ENCODE results near the gene OTUD3. TPM values are rescaled to one million over a fixed set of nuclear protein-coding genes. Genes with fewer than 3 reads are reported as not detected.

The OTUD3 gene
- total and polyA plus RNA-seq, 7 experiments from 2014 or later = 0.97 to 23.6 (median 16.0) TPM

DNA sequence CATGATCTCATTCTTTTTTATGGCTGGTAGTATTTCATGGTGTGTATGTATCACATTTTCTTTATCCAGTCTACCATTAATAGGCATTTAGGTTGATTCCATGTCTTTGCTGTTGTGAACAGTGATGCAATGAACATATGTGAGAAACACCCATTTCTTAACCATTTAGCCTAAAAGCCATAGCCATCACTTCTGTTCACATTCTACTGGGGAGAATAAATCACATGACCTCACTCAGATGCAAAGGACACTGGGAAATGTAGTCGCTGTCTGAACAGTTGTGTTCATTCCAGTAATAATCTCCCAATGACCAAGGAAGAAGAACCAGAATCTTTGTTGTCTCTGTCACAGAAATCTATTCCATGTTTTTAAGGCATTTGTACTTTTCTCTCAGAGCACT is 56.3 kb downstream of the OTUD3 start:
- no peak overlapping the region for H3K4me3 Mint-ChIP-seq
- peaks cover 0 to 3% (median 0%) of the 10 kb centered on the region in 11 donors for H3K9me3 Mint-ChIP-seq
- Histone ChIP-seq H3K27ac (ENCODE audit: low read depth, low read length) (no peak overlapping the region), H3K27me3 (ENCODE audit: control insufficient read depth in 2 of 2, insufficient read depth in 2 of 2, low read length in 2 of 2) (no peaks in the 10 kb centered on the region), H3K9me3 (ENCODE audit: control insufficient read depth in 2 of 3, low read length in 3 of 3) (peaks cover 0 to 3% (median 0%) of the 10 kb centered on the region in 3 experiments), H3K4me3 (ENCODE audit: low read length) (no peak overlapping the region), H3K36me3 (ENCODE audit: control insufficient read depth in 2 of 3, insufficient read depth in 3 of 3, low read length in 3 of 3) (no peaks in the 10 kb centered on the region), H3K4me1 (ENCODE audit: control insufficient read depth in 2 of 2, insufficient read depth in 2 of 2, low read length in 2 of 2) (no peaks in the 10 kb centered on the region)
- intact Hi-C loops (cut with micrococcal nuclease) = no loop called here
- H3K27ac Mint-ChIP-seq = no peak overlapping the region
- H3K27me3 Mint-ChIP-seq = peaks cover 0 to 4% (median 0%) of the 10 kb centered on the region in 5 donors
- CTCF ChIA-PET = no interaction called here
- POLR2A ChIA-PET = no interaction called here
- DNase-seq = no peak
- no peak for ATAC-seq
- peaks cover 0 to 1% (median 0%) of the 10 kb centered on the region in 7 donors for H3K4me1 Mint-ChIP-seq
- no peaks in the 10 kb centered on the region for H3K36me3 Mint-ChIP-seq

DNA sequence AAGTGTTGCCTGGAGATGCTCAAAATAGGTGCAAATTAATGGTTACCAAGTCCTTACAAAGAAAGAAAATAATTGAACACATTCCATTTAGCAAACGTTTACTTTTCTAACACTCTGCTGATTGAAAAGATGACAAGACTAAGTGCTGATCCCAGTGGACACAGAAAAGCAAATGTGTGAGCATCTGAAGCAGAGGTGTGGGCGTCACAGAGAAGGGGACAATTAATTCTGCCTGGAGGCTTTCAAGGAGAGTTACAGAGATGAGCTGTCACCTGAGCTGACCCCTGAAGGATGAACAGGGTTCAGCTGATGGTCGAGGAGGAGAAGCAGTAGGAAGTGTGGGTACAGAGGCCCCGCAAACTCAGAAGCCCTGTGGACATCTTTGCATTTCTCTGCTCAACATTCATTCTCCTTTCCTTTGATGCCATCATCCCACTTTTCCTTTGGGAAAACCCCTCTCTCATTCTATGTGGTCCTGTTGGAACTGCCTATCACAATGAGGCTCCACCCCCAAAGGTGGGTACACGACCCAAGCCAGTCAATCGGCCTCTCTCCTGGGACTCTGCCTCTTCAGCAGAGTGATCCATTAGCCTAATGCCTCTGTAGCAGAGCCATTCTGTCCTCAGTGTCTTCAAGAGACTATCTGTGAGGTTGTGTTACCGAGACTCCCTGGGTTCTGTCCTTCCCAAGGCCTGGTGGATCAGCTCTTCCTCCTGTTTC is 58.5 kb downstream of the OTUD3 start:
- intact Hi-C loops (cut with micrococcal nuclease) = no loop called here
- H3K27ac ChIP-seq (ENCODE audit: low read depth, low read length) = no peak overlapping the region
- Mint-ChIP-seq H3K4me3 (no peak overlapping the region), H3K36me3 (no peaks in the 10 kb centered on the region), H3K27ac (no peak overlapping the region), H3K9me3 (peaks cover 0 to 2% (median 0%) of the 10 kb centered on the region in 11 donors), H3K4me1 (peaks cover 0 to 1% (median 0%) of the 10 kb centered on the region in 7 donors), H3K27me3 (peaks cover 0 to 7% (median 0%) of the 10 kb centered on the region in 5 donors)
- POLR2A ChIA-PET = no interaction called here
- ATAC-seq (no peak), DNase-seq (no peak)
- H3K36me3 ChIP-seq (ENCODE audit: control insufficient read depth in 2 of 3, insufficient read depth in 3 of 3, low read length in 3 of 3) = no peaks in the 10 kb centered on the region
- H3K4me1 ChIP-seq (ENCODE audit: control insufficient read depth in 2 of 2, insufficient read depth in 2 of 2, low read length in 2 of 2) = no peaks in the 10 kb centered on the region
- CTCF ChIA-PET = no interaction called here
- no peak overlapping the region for H3K4me3 ChIP-seq (ENCODE audit: low read length)
- no peaks in the 10 kb centered on the region for H3K9me3 ChIP-seq (ENCODE audit: control insufficient read depth in 2 of 3, low read length in 3 of 3)
- H3K27me3 ChIP-seq (ENCODE audit: control insufficient read depth in 2 of 2, insufficient read depth in 2 of 2, low read length in 2 of 2) = no peaks in the 10 kb centered on the region

DNA sequence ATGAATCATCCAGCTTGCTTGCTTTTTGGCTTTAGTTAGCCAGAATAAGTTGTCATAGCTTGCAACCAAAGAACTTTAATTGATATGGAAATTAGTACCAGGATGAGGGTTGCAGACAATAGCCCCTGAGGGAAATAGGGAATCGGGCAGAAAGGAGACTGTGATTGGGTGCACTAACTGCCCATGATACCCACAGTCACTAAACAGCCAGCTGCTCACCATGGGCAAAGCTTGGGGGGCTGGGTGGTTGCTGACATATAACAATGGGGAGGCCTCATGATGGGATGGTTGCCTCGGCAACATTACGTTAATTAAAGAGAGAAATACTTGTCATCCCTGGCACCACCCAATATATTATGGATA is 59.0 kb downstream of the OTUD3 start:
- Mint-ChIP-seq H3K27ac (no peak overlapping the region), H3K36me3 (no peaks in the 10 kb centered on the region), H3K4me3 (no peak overlapping the region), H3K4me1 (peaks cover 0 to 1% (median 0%) of the 10 kb centered on the region in 7 donors), H3K9me3 (peaks cover 0 to 2% (median 0%) of the 10 kb centered on the region in 11 donors), H3K27me3 (peaks cover 0 to 7% (median 0%) of the 10 kb centered on the region in 5 donors)
- intact Hi-C loops (cut with micrococcal nuclease) = no loop called here
- DNase-seq (no peak), ATAC-seq (no peak)
- Histone ChIP-seq H3K4me1 (ENCODE audit: control insufficient read depth in 2 of 2, insufficient read depth in 2 of 2, low read length in 2 of 2) (no peaks in the 10 kb centered on the region), H3K27me3 (ENCODE audit: control insufficient read depth in 2 of 2, insufficient read depth in 2 of 2, low read length in 2 of 2) (no peaks in the 10 kb centered on the region), H3K27ac (ENCODE audit: low read depth, low read length) (no peak overlapping the region), H3K4me3 (ENCODE audit: low read length) (no peak overlapping the region), H3K36me3 (ENCODE audit: control insufficient read depth in 2 of 3, insufficient read depth in 3 of 3, low read length in 3 of 3) (no peaks in the 10 kb centered on the region), H3K9me3 (ENCODE audit: control insufficient read depth in 2 of 3, low read length in 3 of 3) (no peaks in the 10 kb centered on the region)
- POLR2A ChIA-PET = no interaction called here
- CTCF ChIA-PET = interaction anchor here (0.6 kb wide), 1 partner anchor 40 kb away, joined by 3 read pairs; no protein-coding TSS in a partner anchor

DNA sequence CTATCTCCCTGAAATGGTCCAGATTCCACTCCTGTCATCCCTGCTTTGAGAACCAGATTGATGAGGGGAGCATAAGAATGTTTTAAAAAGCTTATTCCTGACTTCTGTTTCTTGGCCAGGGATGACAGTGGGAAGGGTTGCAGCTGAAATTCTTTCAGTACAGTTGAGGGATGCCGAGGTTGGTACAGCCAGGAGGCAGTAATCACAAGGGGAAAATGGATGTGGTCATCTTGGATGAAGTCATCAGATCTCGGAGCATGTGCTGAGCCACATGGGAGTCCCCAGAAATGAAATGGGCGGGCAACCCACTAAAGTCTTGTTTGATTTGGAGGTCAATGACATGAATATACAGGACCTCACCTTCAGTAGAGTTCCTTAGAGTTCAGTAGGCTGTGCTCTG is 59.9 kb downstream of the OTUD3 start:
- no peaks in the 10 kb centered on the region for H3K36me3 ChIP-seq (ENCODE audit: control insufficient read depth in 2 of 3, insufficient read depth in 3 of 3, low read length in 3 of 3)
- Mint-ChIP-seq H3K27ac (no peak overlapping the region), H3K4me1 (peaks cover 0 to 1% (median 0%) of the 10 kb centered on the region in 7 donors), H3K4me3 (no peak overlapping the region), H3K9me3 (peaks cover 0 to 2% (median 0%) of the 10 kb centered on the region in 11 donors), H3K36me3 (no peaks in the 10 kb centered on the region), H3K27me3 (peaks cover 0 to 14% (median 0%) of the 10 kb centered on the region in 5 donors)
- DNase-seq (no peak), ATAC-seq (no peak)
- H3K4me3 ChIP-seq (ENCODE audit: low read length) = no peak overlapping the region
- intact Hi-C loops (cut with micrococcal nuclease) = no loop called here
- H3K9me3 ChIP-seq (ENCODE audit: control insufficient read depth in 2 of 3, low read length in 3 of 3) = no peaks in the 10 kb centered on the region
- no peak overlapping the region for H3K27ac ChIP-seq (ENCODE audit: low read depth, low read length)
- POLR2A ChIA-PET = no interaction called here
- CTCF ChIA-PET = no interaction called here
- no peaks in the 10 kb centered on the region for H3K4me1 ChIP-seq (ENCODE audit: control insufficient read depth in 2 of 2, insufficient read depth in 2 of 2, low read length in 2 of 2)
- H3K27me3 ChIP-seq (ENCODE audit: control insufficient read depth in 2 of 2, insufficient read depth in 2 of 2, low read length in 2 of 2) = no peaks in the 10 kb centered on the region

DNA sequence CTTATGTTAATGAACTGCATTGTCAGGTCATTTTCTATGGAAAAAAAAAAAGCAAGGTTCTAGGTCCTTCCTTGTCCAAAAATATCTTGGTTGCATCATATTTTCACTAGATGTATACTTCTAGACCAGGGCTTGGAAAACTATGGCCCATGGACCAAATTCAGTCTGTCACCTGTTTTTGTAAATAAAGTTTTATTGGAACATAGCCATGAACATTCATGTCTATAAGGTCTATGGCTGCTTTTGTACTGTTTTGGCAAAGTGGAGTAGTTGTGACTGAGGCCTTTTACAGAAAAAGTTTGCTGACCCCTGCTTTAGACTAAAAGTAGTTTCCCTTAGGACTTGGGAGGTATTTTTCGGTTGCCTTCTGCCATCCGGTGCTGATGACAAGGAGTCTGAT is 60.5 kb downstream of the OTUD3 start:
- Histone ChIP-seq H3K27ac (ENCODE audit: low read depth, low read length) (no peak overlapping the region), H3K9me3 (ENCODE audit: control insufficient read depth in 2 of 3, low read length in 3 of 3) (no peaks in the 10 kb centered on the region), H3K27me3 (ENCODE audit: control insufficient read depth in 2 of 2, insufficient read depth in 2 of 2, low read length in 2 of 2) (no peaks in the 10 kb centered on the region), H3K4me1 (ENCODE audit: control insufficient read depth in 2 of 2, insufficient read depth in 2 of 2, low read length in 2 of 2) (no peaks in the 10 kb centered on the region), H3K4me3 (ENCODE audit: low read length) (no peak overlapping the region), H3K36me3 (ENCODE audit: control insufficient read depth in 2 of 3, insufficient read depth in 3 of 3, low read length in 3 of 3) (no peaks in the 10 kb centered on the region)
- no peak for ATAC-seq
- intact Hi-C loops (cut with micrococcal nuclease) = no loop called here
- H3K36me3 Mint-ChIP-seq = no peaks in the 10 kb centered on the region
- ChIA-PET POLR2A (no interaction called here), CTCF (no interaction called here)
- H3K27me3 Mint-ChIP-seq = peaks cover 0 to 14% (median 0%) of the 10 kb centered on the region in 5 donors
- H3K27ac Mint-ChIP-seq = peak overlapping the region in 1 of 9 donors; percentile 11
- peaks cover 0 to 1% (median 0%) of the 10 kb centered on the region in 7 donors for H3K4me1 Mint-ChIP-seq
- H3K4me3 Mint-ChIP-seq = no peak overlapping the region
- H3K9me3 Mint-ChIP-seq = peaks cover 0 to 2% (median 0%) of the 10 kb centered on the region in 11 donors
- DNase-seq = no peak

DNA sequence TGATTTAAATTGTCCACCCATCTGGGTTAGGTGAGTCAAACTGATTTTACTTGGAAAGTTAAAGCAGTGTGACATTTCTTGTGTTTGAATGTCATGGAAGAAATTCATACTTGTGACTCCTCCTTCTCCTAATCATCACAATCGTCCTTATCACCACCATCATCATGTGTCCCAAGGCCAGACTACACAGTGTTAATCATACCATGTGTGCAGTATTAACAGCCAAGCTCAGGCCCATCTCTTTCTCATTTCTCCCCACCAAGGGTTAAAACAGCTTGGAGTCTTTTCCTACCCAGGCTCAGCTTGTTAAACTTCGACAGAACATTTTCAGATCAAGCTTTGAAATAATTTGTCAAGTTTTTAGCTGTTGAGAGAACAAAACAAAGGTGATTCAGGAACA is 63.7 kb downstream of the OTUD3 start:
- Histone ChIP-seq H3K27ac (ENCODE audit: low read depth, low read length) (no peak overlapping the region), H3K27me3 (ENCODE audit: control insufficient read depth in 2 of 2, insufficient read depth in 2 of 2, low read length in 2 of 2) (no peaks in the 10 kb centered on the region), H3K36me3 (ENCODE audit: control insufficient read depth in 2 of 3, insufficient read depth in 3 of 3, low read length in 3 of 3) (no peaks in the 10 kb centered on the region), H3K4me1 (ENCODE audit: control insufficient read depth in 2 of 2, insufficient read depth in 2 of 2, low read length in 2 of 2) (no peaks in the 10 kb centered on the region), H3K4me3 (ENCODE audit: low read length) (no peak overlapping the region), H3K9me3 (ENCODE audit: control insufficient read depth in 2 of 3, low read length in 3 of 3) (no peaks in the 10 kb centered on the region)
- Mint-ChIP-seq H3K4me1 (no peaks in the 10 kb centered on the region), H3K36me3 (no peaks in the 10 kb centered on the region), H3K27ac (no peak overlapping the region), H3K9me3 (no peaks in the 10 kb centered on the region), H3K27me3 (peaks cover 0 to 18% (median 12%) of the 10 kb centered on the region in 5 donors), H3K4me3 (no peak overlapping the region)
- no peak for DNase-seq
- POLR2A ChIA-PET = no interaction called here
- no peak for ATAC-seq
- CTCF ChIA-PET = no interaction called here
- intact Hi-C loops (cut with micrococcal nuclease) = no loop called here

DNA sequence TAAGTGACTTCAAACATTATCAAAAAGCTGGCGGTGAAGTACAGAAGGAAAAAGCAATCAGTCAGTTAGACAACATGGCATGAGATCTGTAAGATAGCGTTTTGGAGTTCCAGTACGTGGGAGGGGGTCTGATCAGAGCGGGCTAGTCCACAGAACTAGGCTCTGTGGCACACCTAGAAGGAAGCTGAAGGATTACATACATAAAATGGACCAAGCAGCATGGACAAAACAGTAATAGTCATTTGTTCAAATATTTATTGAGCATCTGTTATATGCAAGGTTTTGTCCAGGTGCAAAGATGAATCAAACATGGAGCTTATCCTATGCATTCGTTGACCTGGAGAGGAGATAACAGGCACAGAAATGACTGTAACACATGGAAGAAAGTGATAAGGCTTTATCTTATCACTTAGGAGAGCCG is 64.1 kb downstream of the OTUD3 start:
- Mint-ChIP-seq H3K36me3 (no peaks in the 10 kb centered on the region), H3K27ac (no peak overlapping the region), H3K4me1 (no peaks in the 10 kb centered on the region), H3K9me3 (no peaks in the 10 kb centered on the region), H3K4me3 (no peak overlapping the region), H3K27me3 (peaks cover 0 to 21% (median 12%) of the 10 kb centered on the region in 5 donors)
- DNase-seq (no peak), ATAC-seq (no peak)
- Histone ChIP-seq H3K27me3 (ENCODE audit: control insufficient read depth in 2 of 2, insufficient read depth in 2 of 2, low read length in 2 of 2) (no peaks in the 10 kb centered on the region), H3K27ac (ENCODE audit: low read depth, low read length) (no peak overlapping the region), H3K9me3 (ENCODE audit: control insufficient read depth in 2 of 3, low read length in 3 of 3) (no peaks in the 10 kb centered on the region), H3K4me1 (ENCODE audit: control insufficient read depth in 2 of 2, insufficient read depth in 2 of 2, low read length in 2 of 2) (no peaks in the 10 kb centered on the region), H3K36me3 (ENCODE audit: control insufficient read depth in 2 of 3, insufficient read depth in 3 of 3, low read length in 3 of 3) (no peaks in the 10 kb centered on the region), H3K4me3 (ENCODE audit: low read length) (no peak overlapping the region)
- intact Hi-C loops (cut with micrococcal nuclease) = no loop called here
- POLR2A ChIA-PET = no interaction called here
- CTCF ChIA-PET = no interaction called here

All from naive thymus-derived CD4-positive, alpha-beta T cell (primary cell).